ENCODE data around the gene SAMMSON.

The SAMMSON gene

GRCh38 chr3:69967156-69967555 lies 32.4 kb upstream of the SAMMSON start:
- TF ChIP-seq SIN3A (IDR thresholded peaks at IDR 0.05; ENCODE audit: borderline replicate concordance, insufficient read depth, low read length), result no peak
- TF ChIP-seq REST (IDR thresholded peaks at IDR 0.05; ENCODE audit: insufficient read depth in 1 of 2, low read depth in 2 of 2, low read length in 2 of 2), result no peak
- TF ChIP-seq POLR2AphosphoS5 (IDR thresholded peaks at IDR 0.05; ENCODE audit: low read depth, low read length), result no peak
- TF ChIP-seq TAF1 (IDR thresholded peaks at IDR 0.05; ENCODE audit: borderline replicate concordance, insufficient read depth, low read length), result no peak
- TF ChIP-seq FOXP2 (optimal IDR thresholded peaks at IDR 0.05; ENCODE audit: borderline replicate concordance, extremely low read depth, extremely low read length, insufficient read depth), result no peak

GRCh38 chr3:69970827-69971226 lies 28.7 kb upstream of the SAMMSON start:
- TF ChIP-seq SIN3A (IDR thresholded peaks at IDR 0.05; ENCODE audit: borderline replicate concordance, insufficient read depth, low read length), result no peak
- no peak for TF ChIP-seq POLR2AphosphoS5 (IDR thresholded peaks at IDR 0.05; ENCODE audit: low read depth, low read length)
- TF ChIP-seq REST (IDR thresholded peaks at IDR 0.05; ENCODE audit: insufficient read depth in 1 of 2, low read depth in 2 of 2, low read length in 2 of 2), result no peak
- TF ChIP-seq FOXP2 (optimal IDR thresholded peaks at IDR 0.05; ENCODE audit: borderline replicate concordance, extremely low read depth, extremely low read length, insufficient read depth), result no peak
- no peak for TF ChIP-seq TAF1 (IDR thresholded peaks at IDR 0.05; ENCODE audit: borderline replicate concordance, insufficient read depth, low read length)

GRCh38 chr3:69972672-69973071 lies 26.9 kb upstream of the SAMMSON start:
- TF ChIP-seq REST (IDR thresholded peaks at IDR 0.05; ENCODE audit: insufficient read depth in 1 of 2, low read depth in 2 of 2, low read length in 2 of 2) (no peak), POLR2AphosphoS5 (IDR thresholded peaks at IDR 0.05; ENCODE audit: low read depth, low read length) (no peak), TAF1 (IDR thresholded peaks at IDR 0.05; ENCODE audit: borderline replicate concordance, insufficient read depth, low read length) (no peak), FOXP2 (optimal IDR thresholded peaks at IDR 0.05; ENCODE audit: borderline replicate concordance, extremely low read depth, extremely low read length, insufficient read depth) (no peak), SIN3A (IDR thresholded peaks at IDR 0.05; ENCODE audit: borderline replicate concordance, insufficient read depth, low read length) (no peak)

- TF ChIP-seq REST (IDR thresholded peaks at IDR 0.05; ENCODE audit: insufficient read depth in 1 of 2, low read depth in 2 of 2, low read length in 2 of 2), result no peak
- no peak for TF ChIP-seq SIN3A (IDR thresholded peaks at IDR 0.05; ENCODE audit: borderline replicate concordance, insufficient read depth, low read length)
- no peak for TF ChIP-seq FOXP2 (optimal IDR thresholded peaks at IDR 0.05; ENCODE audit: borderline replicate concordance, extremely low read depth, extremely low read length, insufficient read depth)
- no peak for TF ChIP-seq POLR2AphosphoS5 (IDR thresholded peaks at IDR 0.05; ENCODE audit: low read depth, low read length)
- TF ChIP-seq TAF1 (IDR thresholded peaks at IDR 0.05; ENCODE audit: borderline replicate concordance, insufficient read depth, low read length), result no peak
These were observed 23.5 kb upstream of the SAMMSON start for GRCh38 chr3:69976021-69976420.
